Endothelial cell of umbilical vein (primary cell): ENCODE measurements around the gene RSPRY1. TPM values are rescaled to one million over a fixed set of nuclear protein-coding genes. Genes with fewer than 3 reads are reported as not detected.

Experiments
- BruUV-seq: library from RNA; stranded (reverse); fragments of 400-500 nt; replicated peaks from 2 replicates; lab custom pipeline; 2021; lab: Mats Ljungman, UMichigan
- CTCF ChIA-PET: fragments of 300-600, 350-600 bp; sonication (Branson Sonifier 250); formaldehyde crosslinking; loops from one replicate; lab custom pipeline; 2021; ENCODE audit warnings: antibody characterized with exemption, inconsistent platforms; lab: Charles Lee
- POLR2A ChIA-PET: fragments of 300-600, 350-600 bp; sonication (Branson Sonifier 250); formaldehyde crosslinking; loops from one replicate; lab custom pipeline; 2021; ENCODE audit warnings: antibody characterized with exemption, inconsistent platforms; lab: Charles Lee
- DNase-seq: peaks from one replicate; pipeline ENCODE4 v3.0.0-alpha.2; 2011; ENCODE audit warnings: low read depth, low spot score
- FAIRE-seq: peaks from 2 replicates; lab custom pipeline; 2011; peaks lifted over from hg19 to GRCh38; lab: Jason Lieb, UNC
- H2AFZ ChIP-seq: 2 replicates; pipeline ENCODE4 v1.6.0; 2012; ENCODE audit warnings: low read depth, low read length, control low read depth, inconsistent platforms
- H3K27ac ChIP-seq: 2 replicates; pipeline ENCODE4 v1.5.1; 2011; ENCODE audit warnings: low read depth, mild to moderate bottlenecking, control low read depth, low read length, moderate library complexity; ENCODE audit not compliant: insufficient read depth
- H3K27me3 ChIP-seq, 2 experiments: 2 replicates each; pipeline versions ENCODE4 v1.6.0 to v1.6.1; 2011; ENCODE audit warnings: low read length in 2 of 2, mixed read lengths in 1 of 2; ENCODE audit not compliant: control insufficient read depth in 2 of 2, insufficient read depth in 2 of 2
- H3K36me3 ChIP-seq, 2 experiments: 2 replicates in 1 of 2; 3 replicates in 1 of 2; pipeline ENCODE4 v1.5.1; 2011; ENCODE audit warnings: low read length in 2 of 2, mild to moderate bottlenecking in 1 of 2, moderate library complexity in 1 of 2; ENCODE audit not compliant: control insufficient read depth in 2 of 2, insufficient read depth in 2 of 2; ENCODE audit errors: extremely low read depth in 1 of 2
- H3K4me1 ChIP-seq: 3 replicates; pipeline ENCODE4 v1.5.1; 2011; ENCODE audit warnings: mild to moderate bottlenecking, low read length; ENCODE audit not compliant: control insufficient read depth, insufficient read depth; ENCODE audit errors: extremely low read depth
- H3K4me2 ChIP-seq: 2 replicates; pipeline ENCODE4 v1.6.1; 2011; ENCODE audit warnings: low read length, control low read depth, mixed read lengths; ENCODE audit not compliant: insufficient read depth
- H3K4me3 ChIP-seq, 3 experiments: fragments of 200-600 bp in 1 of 3; sonication (generic), shearing (Covaris generic) in 1 of 3; replicated peaks in 1 of 3; 2 replicates each; pipeline ENCODE4 v1.5.1; 2011 to 2016; ENCODE audit warnings: control low read depth in 3 of 3, low read length in 3 of 3, mild to moderate bottlenecking in 2 of 3, inconsistent platforms in 1 of 3, low read depth in 1 of 3, moderate library complexity in 1 of 3; ENCODE audit not compliant: insufficient read depth in 1 of 3
- H3K79me2 ChIP-seq: 2 replicates; pipeline ENCODE4 v1.6.0; 2012; ENCODE audit warnings: low read length, inconsistent platforms; ENCODE audit not compliant: control insufficient read depth, insufficient read depth
- H3K9ac ChIP-seq: replicated peaks from 2 replicates; pipeline ENCODE3; 2011; ENCODE audit warnings: low read length, control low read depth; ENCODE audit not compliant: insufficient read depth; ENCODE audit errors: extremely low read depth
- H3K9me1 ChIP-seq: replicated peaks from 3 replicates; pipeline ENCODE4 v1.6.0; 2011; ENCODE audit warnings: mild to moderate bottlenecking, low read length; ENCODE audit not compliant: control insufficient read depth, insufficient read depth; ENCODE audit errors: extremely low read depth
- H3K9me3 ChIP-seq: replicated peaks from 2 replicates; pipeline ENCODE4 v1.5.1; 2012; ENCODE audit warnings: low read length, inconsistent platforms; ENCODE audit not compliant: control insufficient read depth, insufficient read depth
- H4K20me1 ChIP-seq: replicated peaks from 2 replicates; pipeline ENCODE3; 2011; ENCODE audit warnings: mild to moderate bottlenecking, low read length; ENCODE audit not compliant: control insufficient read depth, insufficient read depth; ENCODE audit errors: extremely low read depth
- EZH2 ChIP-seq: IDR thresholded peaks from 2 replicates; pipeline ENCODE4 v1.6.1; 2012; ENCODE audit warnings: borderline replicate concordance, low read depth, mild to moderate bottlenecking, moderate library complexity, low read length, inconsistent platforms; ENCODE audit not compliant: severe bottlenecking
- FOS ChIP-seq: IDR thresholded peaks from 2 replicates; pipeline ENCODE4 v1.6.1; 2011; ENCODE audit warnings: mild to moderate bottlenecking, low read length, moderate library complexity, borderline replicate concordance; ENCODE audit not compliant: insufficient read depth
- GATA2 ChIP-seq: IDR thresholded peaks from 2 replicates; pipeline ENCODE4 v1.7.0; 2011; ENCODE audit warnings: low read depth, mild to moderate bottlenecking, moderate library complexity, mixed read lengths, low read length; ENCODE audit not compliant: insufficient read length, insufficient read depth
- JUN ChIP-seq: IDR thresholded peaks from 2 replicates; pipeline ENCODE4 v1.6.1; 2011; ENCODE audit warnings: borderline replicate concordance, low read depth; ENCODE audit not compliant: insufficient read length, insufficient read depth
- MYC ChIP-seq: IDR thresholded peaks from one replicate; pipeline ENCODE4 v1.6.1; 2011; ENCODE audit warnings: mild to moderate bottlenecking, low read depth, low read length
- POLR2A ChIP-seq: IDR thresholded peaks from 2 replicates; pipeline ENCODE4 v1.6.1; 2012; ENCODE audit warnings: low read depth, mild to moderate bottlenecking, control low read depth, low read length
- POLR2AphosphoS5 ChIP-seq: IDR thresholded peaks from 2 replicates; pipeline ENCODE4 v1.6.1; 2012; ENCODE audit warnings: low read depth, mild to moderate bottlenecking, control low read depth, low read length, moderate library complexity; ENCODE audit not compliant: insufficient read depth
- dilution Hi-C: fragments of 300-500 bp; cut with MboI; formaldehyde crosslinking; loops from one replicate; pipeline ENCODE4 v1.15.0; 2019; ENCODE audit warnings: low sequenced_read_pairs; ENCODE audit not compliant: extremely low pct_ligation_motif_present
- intact Hi-C: fragments of 100-400 bp; cut with micrococcal nuclease; formaldehyde crosslinking; loops from one replicate; pipeline ENCODE4 v1.10.0; 2022
- polyA plus RNA-seq, 4 experiments: library from polyadenylated mRNA; depleted of rRNA in 3 of 4; stranded (reverse) in 3 of 4; unstranded in 1 of 4; fragments of >200 nt; gene quantifications; 2 replicates each; pipeline versions ENCODE4 v1.2.1 to v1.2.3, GENCODE V29; 2011 to 2012; ENCODE audit warnings: missing spikeins in 1 of 4
- total RNA-seq: library from RNA; stranded (reverse); gene quantifications from 2 replicates; pipeline ENCODE4 v1.2.3, GENCODE V29; 2021
- TF ChIP-seq, protein P1 (sequence below), 2 donors: IDR thresholded peaks; 1 replicate in 1 of 2; 2 replicates in 1 of 2; pipeline ENCODE4 v1.5.1; 2011; ENCODE audit warnings: low read length in 2 of 2, mild to moderate bottlenecking in 2 of 2, moderate library complexity in 2 of 2, control low read depth in 1 of 2, inconsistent platforms in 1 of 2, low read depth in 1 of 2; ENCODE audit not compliant: insufficient read depth in 1 of 2; ENCODE audit errors: extremely low read depth in 1 of 2
- TF ChIP-seq, protein P2 (sequence below): IDR thresholded peaks from 2 replicates; pipeline ENCODE4 v1.6.1; 2011; ENCODE audit not compliant: insufficient read depth, insufficient read length

RSPRY1 gene
- total and polyA plus RNA-seq, 2 donors (not counting 3 experiments of a cell fraction or from before 2014, with no cell fraction given) = 28.5 to 55.1 TPM

DNA sequence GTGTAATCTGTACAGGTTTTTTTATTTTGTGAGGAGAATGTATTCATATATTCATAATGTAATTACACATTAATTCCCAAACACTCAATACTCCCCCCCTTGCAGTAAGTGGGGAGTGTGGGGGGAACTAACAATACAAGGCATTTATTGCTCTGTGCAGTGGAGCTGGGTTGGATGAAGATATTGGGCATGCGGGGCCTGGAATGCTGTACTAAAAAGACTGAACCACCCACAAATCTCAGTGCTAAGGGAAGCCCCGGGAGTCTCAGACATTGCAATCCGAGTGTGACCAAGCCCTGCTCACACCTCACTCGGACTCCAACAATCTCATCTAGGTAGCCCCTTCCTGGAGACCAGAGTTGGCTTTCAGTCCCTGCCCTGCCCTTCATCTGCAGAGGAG is 92.4 kb downstream of the RSPRY1 start:
- intact Hi-C loops (no loop called here), dilution Hi-C loops (no loop called here)
- Histone ChIP-seq H3K4me3 (no peak overlapping the region), H3K9me1 (no peaks in the 10 kb centered on the region), H3K27ac (no peak overlapping the region), H3K4me2 (no peak overlapping the region), H3K4me1 (peaks cover 18% of the 10 kb centered on the region), H3K9ac (no peak overlapping the region), H3K79me2 (no peaks in the 10 kb centered on the region), H3K27me3 (no peaks in the 10 kb centered on the region), H2AFZ (no peak overlapping the region), H3K9me3 (no peaks in the 10 kb centered on the region), H3K36me3 (no peaks in the 10 kb centered on the region), H4K20me1 (no peaks in the 10 kb centered on the region)
- TF ChIP-seq GATA2 (no peak), MYC (no peak), FOS (no peak), EZH2 (no peak), POLR2A (no peak), POLR2AphosphoS5 (no peak), JUN (no peak)
- TF ChIP-seq, protein P1, sequence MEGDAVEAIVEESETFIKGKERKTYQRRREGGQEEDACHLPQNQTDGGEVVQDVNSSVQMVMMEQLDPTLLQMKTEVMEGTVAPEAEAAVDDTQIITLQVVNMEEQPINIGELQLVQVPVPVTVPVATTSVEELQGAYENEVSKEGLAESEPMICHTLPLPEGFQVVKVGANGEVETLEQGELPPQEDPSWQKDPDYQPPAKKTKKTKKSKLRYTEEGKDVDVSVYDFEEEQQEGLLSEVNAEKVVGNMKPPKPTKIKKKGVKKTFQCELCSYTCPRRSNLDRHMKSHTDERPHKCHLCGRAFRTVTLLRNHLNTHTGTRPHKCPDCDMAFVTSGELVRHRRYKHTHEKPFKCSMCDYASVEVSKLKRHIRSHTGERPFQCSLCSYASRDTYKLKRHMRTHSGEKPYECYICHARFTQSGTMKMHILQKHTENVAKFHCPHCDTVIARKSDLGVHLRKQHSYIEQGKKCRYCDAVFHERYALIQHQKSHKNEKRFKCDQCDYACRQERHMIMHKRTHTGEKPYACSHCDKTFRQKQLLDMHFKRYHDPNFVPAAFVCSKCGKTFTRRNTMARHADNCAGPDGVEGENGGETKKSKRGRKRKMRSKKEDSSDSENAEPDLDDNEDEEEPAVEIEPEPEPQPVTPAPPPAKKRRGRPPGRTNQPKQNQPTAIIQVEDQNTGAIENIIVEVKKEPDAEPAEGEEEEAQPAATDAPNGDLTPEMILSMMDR (IDR thresholded peaks at IDR 0.05; ENCODE audit: extremely low read depth in 1 of 2, insufficient read depth in 1 of 2, low read depth in 1 of 2, low read length in 2 of 2) = no peak
- TF ChIP-seq, protein P2, sequence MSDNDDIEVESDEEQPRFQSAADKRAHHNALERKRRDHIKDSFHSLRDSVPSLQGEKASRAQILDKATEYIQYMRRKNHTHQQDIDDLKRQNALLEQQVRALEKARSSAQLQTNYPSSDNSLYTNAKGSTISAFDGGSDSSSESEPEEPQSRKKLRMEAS = no peak
- no TSS peak for BruUV-seq
- POLR2A ChIA-PET = no interaction called here
- DNase-seq = no peak
- no peak for FAIRE-seq
- CTCF ChIA-PET = interaction anchor here (1.8 kb wide), 1 partner anchor 22 kb away, joined by 6 read pairs; no protein-coding TSS in a partner anchor
